GM18526 (cell line): ENCODE data around the gene MMP13.

Experiments used
- POLR2A ChIP-seq: IDR thresholded peaks from 3 replicates; pipeline ENCODE4 v1.6.1; 2011; ENCODE audit not compliant: insufficient read length; ENCODE audit errors: extremely low read depth

Gene MMP13

GRCh38 chr11:102921587-102922220 is 33.8 kb downstream of the MMP13 start:
- no peak for TF ChIP-seq POLR2A

GRCh38 chr11:102920118-102920684 is 35.3 kb downstream of the MMP13 start:
- no peak for TF ChIP-seq POLR2A

DNA sequence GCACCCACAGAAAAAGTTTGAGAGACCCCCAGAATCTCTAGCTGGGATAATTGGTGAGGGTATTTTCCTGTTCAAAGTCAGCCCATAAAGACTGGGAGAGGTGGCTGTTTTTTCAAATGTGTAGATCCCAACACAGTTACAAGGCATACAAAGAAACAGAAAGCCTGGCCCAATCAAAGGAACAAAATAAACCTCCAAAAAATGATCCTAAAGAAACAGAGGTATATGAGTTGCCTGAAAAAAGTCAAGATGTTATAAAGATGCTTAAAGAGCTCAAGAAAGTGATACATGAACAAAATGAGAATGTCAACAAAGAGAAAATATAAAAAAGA is 40.5 kb downstream of the MMP13 start:
- TF ChIP-seq POLR2A = no peak

DNA sequence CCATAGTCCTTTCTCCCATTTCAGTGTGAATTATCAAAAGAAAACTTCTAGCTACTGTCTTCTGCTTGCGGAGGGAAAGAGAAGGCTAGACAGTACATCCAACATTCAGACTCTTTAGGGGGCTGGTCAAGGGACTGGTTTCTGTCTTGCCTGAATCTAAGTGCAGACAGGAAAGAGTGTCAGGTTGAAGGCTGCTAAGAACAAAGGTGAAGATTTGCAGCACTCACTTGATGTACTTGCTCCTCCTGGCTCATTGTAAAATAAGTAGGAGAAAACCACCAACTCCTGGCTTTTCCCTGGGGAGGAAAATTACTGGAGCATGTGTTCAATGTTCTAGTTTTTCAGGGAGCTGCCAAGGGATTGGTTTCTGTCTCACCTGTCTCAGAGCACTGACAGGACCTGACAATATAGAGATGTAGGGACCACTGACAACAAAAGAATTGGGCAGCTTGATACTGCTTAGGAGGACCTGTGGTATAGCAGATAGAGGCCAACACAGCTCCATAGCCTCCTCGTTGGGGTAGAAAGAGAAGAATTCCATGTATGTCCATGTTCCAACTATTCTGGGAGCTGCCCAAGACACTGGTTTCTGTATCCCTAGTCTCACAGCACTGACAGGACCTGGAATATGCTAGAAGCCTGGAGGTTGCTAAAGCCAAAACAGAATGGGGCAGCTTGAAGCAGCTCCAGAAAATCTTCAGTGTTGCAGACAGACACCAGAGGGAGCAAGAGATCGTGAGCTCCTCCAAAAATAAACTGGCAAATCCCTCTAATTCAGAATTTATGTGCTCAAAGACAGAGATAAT is 41.1 kb downstream of the MMP13 start:
- TF ChIP-seq POLR2A = no peak

DNA sequence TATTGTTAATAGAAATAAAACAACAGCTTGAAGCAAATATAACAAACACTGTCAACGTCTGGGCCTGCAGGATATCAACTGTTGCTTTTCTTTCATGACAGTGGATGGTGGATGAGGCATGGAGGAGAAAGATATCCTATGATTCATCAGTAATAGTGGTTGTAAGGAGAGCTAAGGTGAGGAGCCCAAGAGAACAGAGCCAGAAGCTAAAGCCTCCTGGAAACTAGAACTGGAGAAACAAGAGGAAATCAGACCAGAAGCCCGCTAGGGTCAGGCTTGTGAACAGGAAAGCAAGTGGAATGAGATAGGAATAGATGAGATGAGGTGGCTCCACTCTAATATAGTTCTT is 43.1 kb downstream of the MMP13 start:
- TF ChIP-seq POLR2A = no peak

- TF ChIP-seq POLR2A = no peak
Observed at GRCh38 chr11:102911758-102912481, 43.6 kb downstream of the MMP13 start.

- no peak for TF ChIP-seq POLR2A
Observed at GRCh38 chr11:102900346-102900745, 55.2 kb downstream of the MMP13 start.
